Activated CD4-positive, alpha-beta T cell treated with anti-CD3 and anti-CD28 coated beads for 48 hours (primary cell): ENCODE measurements around the gene ZDHHC3.

Source experiments
- DNase-seq: peaks from one replicate; pipeline ENCODE4 v3.0.0-alpha.2; 2020

The ZDHHC3 gene

GRCh38 chr3:44924457-44925084 is 51.4 kb downstream of the ZDHHC3 start:
- no peak for DNase-seq

- no peak for DNase-seq
Observed at GRCh38 chr3:44923632-44924456, 52.1 kb downstream of the ZDHHC3 start.

GRCh38 chr3:44920081-44920480 is 55.9 kb downstream of the ZDHHC3 start:
- no peak for DNase-seq

- no peak for DNase-seq
Observed at GRCh38 chr3:44918581-44918980, 57.4 kb downstream of the ZDHHC3 start.

- no peak for DNase-seq
Observed at GRCh38 chr3:44918087-44918486, 57.9 kb downstream of the ZDHHC3 start.

- no peak for DNase-seq
Observed at GRCh38 chr3:44915702-44916438, 60.1 kb downstream of the ZDHHC3 start.

- DNase-seq: no peak
Observed at GRCh38 chr3:44914936-44915335, 61.0 kb downstream of the ZDHHC3 start.

- peak; percentile 77 for DNase-seq
Observed at GRCh38 chr3:44913868-44914468, 62.0 kb downstream of the ZDHHC3 start.

- no peak for DNase-seq
Observed at GRCh38 chr3:44910693-44911092, 65.3 kb downstream of the ZDHHC3 start.

- no peak for DNase-seq
Observed at GRCh38 chr3:44909063-44909462, 66.9 kb downstream of the ZDHHC3 start.

GRCh38 chr3:44907612-44908011 is 68.4 kb downstream of the ZDHHC3 start:
- DNase-seq: no peak

GRCh38 chr3:44906997-44907396 is 69.0 kb downstream of the ZDHHC3 start:
- DNase-seq: peak; percentile 48

GRCh38 chr3:44905446-44906157 is 70.4 kb downstream of the ZDHHC3 start:
- no peak for DNase-seq

GRCh38 chr3:44903751-44904150 is 72.2 kb downstream of the ZDHHC3 start:
- DNase-seq: no peak

- no peak for DNase-seq
Observed at GRCh38 chr3:44903314-44903713, 72.7 kb downstream of the ZDHHC3 start.

GRCh38 chr3:44902628-44903027 is 73.3 kb downstream of the ZDHHC3 start:
- no peak for DNase-seq

- DNase-seq: no peak
Observed at GRCh38 chr3:44899683-44900367, 76.1 kb downstream of the ZDHHC3 start.

GRCh38 chr3:44896440-44896839 is 79.5 kb downstream of the ZDHHC3 start:
- no peak for DNase-seq

GRCh38 chr3:44894485-44894884 is 81.5 kb downstream of the ZDHHC3 start:
- no peak for DNase-seq

GRCh38 chr3:44893097-44893496 is 82.9 kb downstream of the ZDHHC3 start:
- DNase-seq: no peak

GRCh38 chr3:44892689-44893088 is 83.3 kb downstream of the ZDHHC3 start:
- DNase-seq: no peak

- no peak for DNase-seq
Observed at GRCh38 chr3:44890852-44891251, 85.1 kb downstream of the ZDHHC3 start.
